ENCODE results near the gene TSPEAR. TPM values are rescaled to one million over a fixed set of nuclear protein-coding genes. Genes with fewer than 3 reads are reported as not detected.

Gene TSPEAR
- total RNA-seq, 1 donor from 2014 or later = not detected

DNA sequence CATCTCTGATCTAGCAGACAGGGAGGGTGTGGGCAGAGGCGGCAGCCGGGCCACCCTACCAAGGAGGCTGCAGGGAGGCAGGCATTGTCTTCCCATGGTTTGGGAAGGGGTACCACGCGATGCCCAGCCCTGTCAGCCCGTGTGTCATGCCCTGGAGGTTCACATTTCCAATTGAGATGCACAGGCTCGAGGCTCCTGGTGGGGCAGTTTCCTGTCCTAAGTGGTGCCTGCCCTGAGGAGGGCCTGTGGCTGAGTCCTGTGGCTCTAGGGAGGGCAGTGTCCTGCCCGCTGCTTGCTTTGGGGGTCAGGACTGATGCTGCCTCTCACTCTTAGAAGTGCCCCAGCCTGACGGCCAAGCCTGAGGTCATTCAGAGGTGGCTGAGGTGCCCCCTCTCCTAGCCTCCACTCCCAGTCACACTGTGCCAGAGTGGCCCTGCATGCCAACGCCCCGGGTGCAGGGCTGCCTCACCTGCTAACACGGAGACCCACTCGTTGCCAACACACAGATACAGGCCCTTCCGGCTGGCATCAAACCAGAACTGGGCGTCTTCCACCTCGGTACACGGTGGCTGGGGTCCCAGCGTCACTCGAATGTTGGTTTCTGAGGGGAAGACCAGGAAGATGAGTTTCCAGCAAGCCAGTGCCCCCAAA lies 183.3 kb downstream of the TSPEAR start:
- DNase-seq = no peak

GRCh38 chr21:44527156-44527982 lies 184.0 kb downstream of the TSPEAR start:
- no peak for DNase-seq

DNA sequence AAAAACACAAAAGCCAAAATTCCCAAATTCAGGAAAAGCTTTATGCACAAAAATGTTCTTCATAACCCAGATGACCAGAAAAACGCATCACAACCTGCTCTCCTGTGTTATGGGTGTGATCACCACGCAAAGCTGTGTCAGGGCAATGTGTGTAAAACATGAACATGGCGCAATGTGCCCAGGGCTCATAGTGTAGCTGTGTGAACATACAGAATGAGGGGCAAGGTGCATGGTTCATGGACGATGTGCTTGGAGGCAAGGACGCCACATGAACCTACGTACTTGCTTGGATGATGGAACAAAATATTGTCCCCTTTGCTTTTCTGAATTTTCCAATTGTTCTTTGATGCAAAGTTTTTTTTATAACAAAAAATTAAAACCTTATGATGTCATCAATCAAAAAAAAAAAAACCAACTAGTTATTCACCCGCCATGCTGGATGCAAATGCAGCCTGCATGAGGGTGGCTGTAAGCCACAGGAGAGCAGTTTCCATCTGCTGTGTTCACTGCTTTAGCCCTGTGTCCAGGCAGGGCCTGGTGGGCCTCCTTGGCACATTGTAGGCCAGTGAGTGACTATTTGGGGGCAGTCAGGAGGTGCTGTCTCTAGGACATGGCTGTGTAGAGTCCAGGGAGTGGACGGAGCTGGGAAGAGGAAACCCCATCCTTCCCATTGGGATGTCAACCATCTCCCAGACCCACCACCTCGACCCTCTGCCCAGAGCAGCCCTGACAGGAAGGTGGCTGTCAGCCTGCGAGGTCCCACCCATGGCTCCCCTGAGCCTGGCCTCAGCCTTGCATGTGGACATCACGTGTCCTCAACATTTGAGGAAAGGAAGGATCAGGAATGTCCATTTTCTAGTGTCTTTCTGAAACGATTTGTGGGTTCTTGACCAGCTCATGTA lies 185.0 kb downstream of the TSPEAR start:
- no peak for DNase-seq

DNA sequence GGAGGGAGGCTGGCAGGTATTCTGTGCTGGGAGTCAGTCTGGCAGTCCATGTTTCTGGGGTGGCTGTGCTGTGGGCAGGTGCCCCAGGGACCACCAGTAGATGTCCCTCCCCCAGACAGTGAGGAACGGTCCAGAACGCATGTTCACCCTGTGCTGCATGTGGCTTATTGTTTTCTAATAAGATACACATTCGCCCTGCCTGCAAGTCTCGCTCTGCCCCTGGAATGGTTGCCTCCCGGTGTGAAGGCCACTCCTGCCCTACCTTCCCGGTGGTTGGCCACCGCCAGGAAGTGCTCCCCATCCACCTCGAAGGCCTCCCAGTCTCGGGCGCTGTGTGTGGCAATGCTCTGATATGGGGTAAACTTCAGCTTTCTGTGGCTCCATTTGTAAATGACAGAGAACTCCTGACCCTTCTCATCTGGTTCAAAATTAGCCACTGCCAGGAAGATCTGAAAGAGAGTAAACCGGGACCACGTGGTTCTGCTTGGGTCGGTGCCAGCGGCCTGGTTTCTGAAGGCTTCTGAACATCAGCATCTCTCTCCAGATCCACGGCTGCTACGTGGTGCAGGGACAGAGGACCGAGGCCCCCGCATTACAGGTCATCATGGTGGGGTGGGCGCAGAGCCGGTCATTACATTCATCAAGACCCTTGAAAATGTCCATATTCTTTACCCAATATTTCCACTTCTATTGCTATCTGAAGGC lies 185.8 kb downstream of the TSPEAR start:
- DNase-seq = no peak

DNA sequence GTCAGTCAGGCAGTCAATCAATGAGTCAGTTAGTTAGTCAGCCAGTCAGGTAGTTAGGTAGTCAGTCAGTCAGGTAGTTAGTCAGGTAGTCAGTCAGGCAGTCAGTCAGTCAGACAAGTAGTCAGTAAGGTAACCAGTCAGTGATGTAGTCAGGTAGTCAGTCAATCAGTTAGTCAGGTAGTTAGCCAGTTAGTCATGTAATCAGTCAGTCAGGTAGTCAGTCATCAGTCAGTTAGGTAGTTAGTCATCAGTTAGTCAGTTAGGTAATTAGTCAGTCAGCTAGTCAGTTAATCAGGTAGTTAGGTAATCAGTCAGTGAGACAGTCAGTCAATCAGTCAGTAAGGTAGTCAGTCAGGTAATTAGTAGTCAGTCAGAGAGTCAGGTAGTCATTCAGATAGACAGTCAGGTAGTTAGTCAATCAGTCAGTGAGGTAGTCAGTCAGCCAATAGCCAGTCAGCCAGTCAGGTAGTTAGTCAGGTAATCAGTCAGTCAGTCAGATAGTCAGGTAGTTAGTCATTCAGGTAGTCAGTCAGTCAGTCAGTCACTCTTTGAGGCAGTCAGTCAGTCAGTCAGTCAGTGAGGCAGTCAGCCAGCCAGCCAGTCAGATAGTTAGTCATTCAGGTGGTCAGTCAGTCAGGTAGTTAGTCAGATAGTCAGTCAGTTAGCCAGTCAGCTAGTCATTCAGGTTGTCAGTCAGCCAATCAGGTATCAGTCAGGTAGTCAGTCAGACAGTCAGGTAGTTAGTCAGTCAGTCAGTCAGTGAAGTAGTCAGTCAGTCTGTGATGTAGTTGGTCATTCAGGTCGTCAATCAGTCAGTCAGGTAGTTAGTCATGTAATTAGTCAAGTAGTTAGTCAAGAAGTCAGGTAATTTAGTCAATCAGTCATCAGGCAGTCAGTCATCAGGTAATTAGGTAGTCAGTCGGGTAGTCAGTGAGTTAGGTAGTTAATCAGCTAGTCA lies 186.7 kb downstream of the TSPEAR start:
- no peak for DNase-seq

GRCh38 chr21:44523567-44524413 lies 187.6 kb downstream of the TSPEAR start:
- DNase-seq = no peak

- DNase-seq = no peak
Measured at GRCh38 chr21:44522753-44523204, 188.6 kb downstream of the TSPEAR start.

- DNase-seq = no peak
Measured at GRCh38 chr21:44521928-44522752, 189.2 kb downstream of the TSPEAR start.

- no peak for DNase-seq
Measured at GRCh38 chr21:44521301-44521927, 190.0 kb downstream of the TSPEAR start.

DNA sequence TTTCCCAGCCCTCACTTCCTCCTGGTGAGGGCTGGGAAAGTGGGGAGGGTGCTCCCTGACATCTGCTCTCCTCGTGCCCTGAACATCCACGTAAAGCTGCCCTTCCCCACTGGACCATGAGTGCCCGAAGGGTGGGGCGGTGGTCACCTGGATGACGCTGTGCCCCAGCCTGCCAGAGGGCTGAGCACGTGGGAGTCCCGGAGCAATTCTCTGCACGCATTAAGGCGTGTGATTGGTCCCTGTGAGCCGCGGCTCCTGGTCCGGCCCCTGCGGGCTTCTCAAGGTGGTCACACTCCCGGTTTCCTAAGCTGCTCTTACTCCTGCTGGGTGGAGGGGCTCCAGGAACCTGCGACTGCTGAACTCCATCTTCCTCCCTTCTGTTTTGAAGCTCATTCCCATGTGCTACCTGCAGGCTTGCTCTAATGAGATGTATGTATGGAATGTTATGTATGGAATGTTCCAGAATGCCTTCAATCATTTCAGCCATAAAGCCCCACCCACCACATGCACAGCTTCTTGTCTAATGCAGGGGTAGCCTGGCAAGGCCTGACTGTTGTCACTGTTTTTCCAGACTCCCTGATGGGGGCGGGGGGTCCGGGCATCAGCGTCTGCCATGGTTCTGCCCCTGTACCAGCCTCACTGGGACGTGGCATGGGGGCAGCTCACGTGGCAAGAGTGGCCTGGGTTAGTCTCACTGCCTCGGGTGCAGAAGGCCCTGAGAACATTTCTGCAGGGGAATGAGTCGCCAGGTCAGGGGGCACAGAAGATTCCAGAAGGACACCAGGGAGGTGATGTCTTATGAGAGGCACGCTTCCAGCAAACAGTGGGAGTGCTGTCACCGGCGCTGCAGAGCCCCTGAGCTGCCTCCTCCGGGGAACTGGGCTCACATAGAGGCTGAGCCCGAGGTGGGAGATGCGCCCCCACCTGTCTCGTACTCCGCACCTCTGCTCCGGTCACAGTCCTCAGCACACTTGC lies 190.8 kb downstream of the TSPEAR start:
- no peak for DNase-seq

- DNase-seq = no peak
Measured at GRCh38 chr21:44519346-44520325, 191.7 kb downstream of the TSPEAR start.

- no peak for DNase-seq
Measured at GRCh38 chr21:44518686-44519085, 192.7 kb downstream of the TSPEAR start.

DNA sequence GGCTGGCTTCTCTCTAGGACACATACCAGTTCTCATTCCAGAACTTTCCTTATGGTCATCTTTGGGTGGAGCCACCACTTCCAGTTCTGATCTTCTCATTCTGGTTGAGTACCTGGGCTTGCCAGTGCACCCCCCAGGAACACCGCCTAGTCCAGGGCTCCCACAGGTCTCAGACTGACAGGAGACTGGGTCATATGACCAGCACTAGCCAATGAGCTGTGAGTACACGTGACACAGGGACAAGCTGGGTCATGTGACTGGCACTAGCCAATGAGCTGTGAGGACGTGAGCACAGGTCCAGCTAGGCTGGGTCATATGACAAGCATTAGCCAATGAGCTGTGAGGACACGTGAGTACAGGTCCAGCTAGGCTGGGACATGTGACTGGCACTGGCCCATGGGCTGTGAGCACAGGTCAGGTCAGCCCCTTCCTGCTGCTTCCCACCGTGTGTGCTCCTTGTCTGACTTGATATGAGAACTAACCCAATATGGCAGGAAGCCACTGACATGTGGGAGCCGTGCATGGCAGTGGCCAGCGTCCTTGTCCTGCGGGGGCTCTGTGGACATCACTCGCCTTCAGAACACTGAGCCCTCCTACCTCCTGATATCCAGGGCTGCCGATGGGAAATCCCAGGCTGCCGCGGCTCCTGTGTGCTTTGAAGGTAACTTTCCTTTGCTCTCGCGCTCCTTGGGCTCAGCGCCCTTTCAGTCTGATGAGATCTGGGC lies 194.0 kb downstream of the TSPEAR start:
- DNase-seq = no peak

GRCh38 chr21:44516828-44517174 lies 194.6 kb downstream of the TSPEAR start:
- DNase-seq = no peak

DNA sequence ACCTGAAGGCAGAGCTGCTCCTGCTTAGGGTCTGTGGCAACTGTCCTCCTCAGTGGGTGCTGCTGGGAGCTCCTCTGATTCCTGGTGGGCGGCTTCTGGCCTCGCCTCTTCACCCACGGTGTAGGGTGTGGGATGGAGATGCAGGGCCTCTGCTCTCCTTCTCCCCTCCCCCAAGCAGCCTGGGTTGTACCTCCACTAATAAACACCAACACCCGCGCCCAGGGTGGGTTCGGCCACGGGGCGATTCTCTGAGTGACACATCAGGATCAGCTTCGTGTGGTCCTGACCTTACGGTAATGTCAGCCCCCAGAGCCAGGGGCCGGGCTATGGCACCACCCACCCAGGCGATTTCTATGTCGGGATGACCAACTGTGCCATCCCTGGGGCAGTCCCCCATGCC lies 195.0 kb downstream of the TSPEAR start:
- DNase-seq = no peak

Data from occipital lobe (tissue), 2 donors.